HEK293T (cell line): ENCODE data around the gene FFAR2.

Source experiments
- CTCF ChIA-PET: fragments of 350-600 bp; formaldehyde crosslinking; extraction: SDS; loops from one replicate; lab custom pipeline; 2021; ENCODE audit warnings: antibody characterized with exemption, inconsistent platforms; lab: Yijun Ruan, JAX
- POLR2A ChIA-PET: fragments of 350-600 bp; formaldehyde crosslinking; extraction: SDS; loops from one replicate; lab custom pipeline; 2020; ENCODE audit warnings: antibody characterized with exemption, inconsistent platforms; lab: Yijun Ruan, JAX
- DNase-seq: peaks from one replicate; pipeline ENCODE4 v3.0.0; 2012; ENCODE audit warnings: mixed read lengths; ENCODE audit errors: extremely low spot score
- ARNT ChIP-seq: fragments of 450-650 bp; IDR thresholded peaks from 2 replicates; pipeline ENCODE4 v1.6.1; 2017; ENCODE audit warnings: mild to moderate bottlenecking
- BHLHE40 ChIP-seq: fragments of 450-650 bp; IDR thresholded peaks from 2 replicates; pipeline ENCODE4 v1.6.1; 2016; ENCODE audit warnings: mild to moderate bottlenecking, moderate library complexity, borderline replicate concordance
- CTBP1 ChIP-seq: fragments of 450-650 bp; IDR thresholded peaks from 2 replicates; pipeline ENCODE4 v1.6.1; 2016; ENCODE audit warnings: borderline replicate concordance
- ELF4 ChIP-seq: fragments of 450-650 bp; IDR thresholded peaks from 2 replicates; pipeline ENCODE4 v1.6.1; 2017; ENCODE audit warnings: antibody characterized with exemption
- FOXA1 ChIP-seq: fragments of 450-650 bp; IDR thresholded peaks from 2 replicates; pipeline ENCODE4 v1.6.1; 2016; ENCODE audit warnings: mild to moderate bottlenecking
- FOXK2 ChIP-seq: fragments of 450-650 bp; IDR thresholded peaks from 2 replicates; pipeline ENCODE4 v1.6.1; 2016; ENCODE audit warnings: mild to moderate bottlenecking
- FOXM1 ChIP-seq: fragments of 450-650 bp; IDR thresholded peaks from 2 replicates; pipeline ENCODE4 v1.6.1; 2017; ENCODE audit warnings: mild to moderate bottlenecking, borderline replicate concordance
- HDGF ChIP-seq: fragments of 450-650 bp; IDR thresholded peaks from 2 replicates; pipeline ENCODE4 v1.6.1; 2017; ENCODE audit warnings: antibody characterized with exemption, borderline replicate concordance
- L3MBTL2 ChIP-seq: fragments of 450-650 bp; conservative IDR thresholded peaks from 2 replicates; pipeline ENCODE4 v1.6.1; 2016; ENCODE audit warnings: mild to moderate bottlenecking
- LEF1 ChIP-seq: fragments of 450-650 bp; IDR thresholded peaks from 2 replicates; pipeline ENCODE4 v1.6.1; 2017; ENCODE audit warnings: mild to moderate bottlenecking, borderline replicate concordance
- NFRKB ChIP-seq: fragments of 450-650 bp; IDR thresholded peaks from 2 replicates; pipeline ENCODE4 v1.6.1; 2016; ENCODE audit warnings: mild to moderate bottlenecking, moderate library complexity
- PKNOX1 ChIP-seq: fragments of 450-650 bp; IDR thresholded peaks from 2 replicates; pipeline ENCODE4 v1.6.1; 2016
- SP1 ChIP-seq: fragments of 450-650 bp; IDR thresholded peaks from 2 replicates; pipeline ENCODE4 v1.6.1; 2017
- SUZ12 ChIP-seq: fragments of 450-650 bp; IDR thresholded peaks from 2 replicates; pipeline ENCODE4 v1.6.1; 2016; ENCODE audit warnings: mild to moderate bottlenecking
- TARDBP ChIP-seq: fragments of 450-650 bp; IDR thresholded peaks from 2 replicates; pipeline ENCODE4 v1.6.1; 2016
- ZNF384 ChIP-seq: fragments of 450-650 bp; IDR thresholded peaks from 2 replicates; pipeline ENCODE4 v1.6.1; 2016

The FFAR2 gene

GRCh38 chr19:35432911-35433310, 15.1 kb upstream of the FFAR2 start:
- no peak for DNase-seq
- POLR2A ChIA-PET: no interaction called here
- CTCF ChIA-PET: no interaction called here
- TF ChIP-seq ARNT: no peak
- no peak for TF ChIP-seq CTBP1

GRCh38 chr19:35433448-35433847, 14.6 kb upstream of the FFAR2 start:
- DNase-seq: no peak
- ChIA-PET CTCF (no interaction called here), POLR2A (no interaction called here)
- TF ChIP-seq FOXK2 (no peak), ELF4 (no peak), NFRKB (no peak), ARNT (no peak), TARDBP (no peak), LEF1 (no peak), SP1 (no peak), ZNF384 (no peak), FOXM1 (no peak), BHLHE40 (no peak), SUZ12 (no peak), FOXA1 (no peak)

- no peak for DNase-seq
- TF ChIP-seq LEF1 (no peak), TARDBP (no peak), FOXM1 (no peak), ELF4 (no peak), BHLHE40 (no peak), CTBP1 (no peak), PKNOX1 (no peak), FOXK2 (no peak), SUZ12 (no peak)
- CTCF ChIA-PET: no interaction called here
- POLR2A ChIA-PET: no interaction called here
Measured at GRCh38 chr19:35435896-35436295, 12.2 kb upstream of the FFAR2 start.

GRCh38 chr19:35436477-35437405, 11.3 kb upstream of the FFAR2 start:
- POLR2A ChIA-PET: no interaction called here

GRCh38 chr19:35437406-35437951, 10.6 kb upstream of the FFAR2 start:
- POLR2A ChIA-PET: no interaction called here
- DNase-seq: no peak
- CTCF ChIA-PET: no interaction called here
- TF ChIP-seq ZNF384 (no peak), BHLHE40 (no peak), L3MBTL2 (no peak), NFRKB (no peak), CTBP1 (no peak), ELF4 (no peak), FOXA1 (no peak), ARNT (no peak), SUZ12 (no peak), PKNOX1 (no peak), FOXK2 (no peak), HDGF (no peak)

More at GRCh38 chr19:35436477-35437405, 11.3 kb upstream of the FFAR2 start:
- no peak for DNase-seq
- TF ChIP-seq LEF1: no peak
- no peak for TF ChIP-seq ELF4
- no peak for TF ChIP-seq PKNOX1
- no peak for TF ChIP-seq ARNT
- no peak for TF ChIP-seq NFRKB
- TF ChIP-seq SP1: no peak
- TF ChIP-seq HDGF: no peak
- no peak for TF ChIP-seq FOXK2
- TF ChIP-seq SUZ12: no peak
- no peak for TF ChIP-seq FOXA1
- TF ChIP-seq CTBP1: no peak
- no peak for TF ChIP-seq TARDBP
- no peak for TF ChIP-seq ZNF384
- TF ChIP-seq FOXM1: no peak
- TF ChIP-seq BHLHE40: no peak
- TF ChIP-seq L3MBTL2: no peak
- CTCF ChIA-PET: no interaction called here

- DNase-seq: no peak
- CTCF ChIA-PET: no interaction called here
- TF ChIP-seq BHLHE40: no peak
- TF ChIP-seq ZNF384: no peak
- POLR2A ChIA-PET: no interaction called here
Measured at GRCh38 chr19:35438096-35438495, 10.0 kb upstream of the FFAR2 start.
